GM21786 (cell line): ENCODE measurements around the gene GABRQ.
A peak's percentile ranks its signal among the peaks of the same experiment; 100 is the strongest.
"Not testable (repeated sequence)": the region's sequence is repeated elsewhere in the genome, so short reads cannot be mapped to it uniquely, and the experiment has no call there.

Experiments
- ATAC-seq: cut with Tn5 transposase; IDR thresholded peaks from one replicate; pipeline ENCODE4 v1.9.1; 2021; ENCODE audit not compliant: unreplicated experiment

Gene GABRQ

DNA sequence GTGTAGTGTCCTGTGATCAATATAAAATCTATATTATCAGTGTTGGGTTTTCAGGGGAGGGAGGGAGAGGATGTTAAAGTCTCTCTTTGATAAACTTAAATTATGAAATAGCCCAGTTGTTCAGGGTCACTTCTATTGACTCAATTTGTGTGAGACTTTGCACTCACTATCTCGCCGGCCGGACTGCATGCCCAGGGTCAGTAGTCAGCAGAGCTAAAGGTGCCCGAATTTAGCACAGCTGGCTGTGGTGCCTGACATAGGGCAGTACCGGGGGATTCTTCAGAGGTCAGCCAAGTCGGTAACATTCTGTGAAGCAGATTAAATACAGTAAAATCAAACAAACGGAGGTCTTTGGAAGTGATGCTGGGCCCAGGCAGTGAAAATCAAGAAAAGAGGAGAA, 19.2 kb downstream of the GABRQ start:
- ATAC-seq: no peak

DNA sequence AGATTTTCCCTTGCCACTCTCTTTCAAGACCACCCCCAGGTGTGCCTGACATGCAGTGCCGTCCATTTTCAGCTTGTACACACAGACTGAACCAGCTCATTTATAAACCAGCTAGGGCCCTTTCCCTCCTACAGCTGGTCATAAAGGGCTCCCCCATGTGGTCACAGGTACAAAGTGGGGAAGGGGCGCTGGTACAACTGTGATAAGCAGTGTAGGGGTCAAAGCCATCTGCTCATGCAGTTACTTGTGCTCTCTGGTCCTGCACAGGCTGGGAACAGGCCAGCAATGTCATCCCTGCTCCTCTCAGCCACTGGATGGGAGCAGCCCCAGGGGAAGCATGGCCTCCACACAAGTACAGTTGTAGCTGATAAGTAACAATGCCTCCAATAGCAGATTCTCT, 20.6 kb downstream of the GABRQ start:
- ATAC-seq: no peak

DNA sequence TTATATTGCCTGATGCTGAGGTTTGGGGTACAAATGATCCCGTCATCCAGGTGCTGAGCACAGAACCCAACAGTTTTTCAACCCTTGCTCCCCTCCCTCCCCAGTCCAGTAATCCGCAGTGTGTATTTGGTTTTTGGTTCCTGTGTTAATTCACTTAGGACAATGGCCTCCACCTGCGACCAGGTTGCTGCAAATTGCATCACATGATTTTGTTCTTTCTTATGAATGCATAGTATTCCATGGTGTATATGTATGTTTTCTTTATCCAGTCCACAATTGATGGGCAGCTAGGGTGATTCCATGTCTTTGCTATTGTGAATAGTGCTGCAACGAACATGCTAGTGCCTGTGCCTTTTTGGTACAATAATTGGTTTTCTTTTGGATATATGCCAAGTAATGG, 25.4 kb downstream of the GABRQ start:
- ATAC-seq: no peak

DNA sequence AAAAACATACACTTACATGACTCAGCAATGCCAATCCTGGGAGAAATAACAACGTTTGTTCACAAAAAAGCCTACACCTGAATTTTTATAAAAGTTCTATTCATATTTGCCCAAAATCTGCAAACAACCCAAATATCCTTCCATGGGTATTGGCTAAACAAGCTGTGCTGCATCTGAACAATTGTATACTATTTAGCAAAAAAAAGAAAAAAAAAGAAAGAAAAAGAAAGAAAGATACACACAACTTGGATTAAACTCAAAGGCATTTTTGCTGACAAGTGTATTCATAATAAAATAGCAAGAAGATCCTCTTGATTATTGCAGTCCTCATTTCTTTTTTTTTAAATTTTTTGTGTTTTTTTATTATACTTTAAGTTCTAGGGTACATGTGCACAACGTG, 36.4 kb downstream of the GABRQ start:
- no peak for ATAC-seq

DNA sequence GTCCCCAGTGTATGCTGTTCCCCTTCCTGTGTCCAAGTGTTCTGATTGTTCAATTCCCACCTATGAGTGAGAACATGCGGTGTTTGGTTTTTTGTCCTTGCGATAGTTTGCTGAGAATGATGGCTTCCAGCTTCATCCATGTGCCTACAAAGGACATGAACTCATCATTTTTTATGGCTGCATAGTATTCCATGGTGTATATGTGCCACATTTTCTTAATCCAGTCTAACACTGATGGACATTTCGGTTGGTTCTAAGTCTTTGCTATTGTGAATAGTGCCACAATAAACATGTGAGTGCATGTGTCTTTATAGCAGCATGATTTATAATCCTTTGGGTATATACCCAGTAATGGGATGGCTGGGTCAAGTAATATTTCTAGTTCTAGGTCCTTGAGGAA, 37.0 kb downstream of the GABRQ start:
- not testable (repeated sequence) for ATAC-seq

DNA sequence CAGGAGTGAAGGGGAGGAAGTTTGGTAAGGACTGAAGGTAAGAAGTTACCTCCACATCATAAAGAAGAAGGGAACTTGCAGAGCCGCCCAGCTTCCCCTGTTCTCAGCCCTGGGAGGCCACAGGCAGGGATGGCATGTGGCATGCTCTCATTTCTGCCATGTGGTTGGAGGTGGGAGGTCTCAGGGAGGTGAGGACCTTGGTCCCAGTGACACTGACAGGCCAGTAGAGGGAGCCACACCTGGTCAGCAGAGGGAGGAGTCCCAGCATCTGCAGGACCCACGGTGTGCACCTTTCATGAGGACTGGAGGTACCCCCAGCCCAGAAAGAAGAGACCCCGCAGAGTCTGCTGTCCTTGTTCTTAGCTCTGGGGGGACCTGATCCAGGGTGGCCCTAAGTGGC, 43.3 kb downstream of the GABRQ start:
- ATAC-seq: peak; percentile 83

DNA sequence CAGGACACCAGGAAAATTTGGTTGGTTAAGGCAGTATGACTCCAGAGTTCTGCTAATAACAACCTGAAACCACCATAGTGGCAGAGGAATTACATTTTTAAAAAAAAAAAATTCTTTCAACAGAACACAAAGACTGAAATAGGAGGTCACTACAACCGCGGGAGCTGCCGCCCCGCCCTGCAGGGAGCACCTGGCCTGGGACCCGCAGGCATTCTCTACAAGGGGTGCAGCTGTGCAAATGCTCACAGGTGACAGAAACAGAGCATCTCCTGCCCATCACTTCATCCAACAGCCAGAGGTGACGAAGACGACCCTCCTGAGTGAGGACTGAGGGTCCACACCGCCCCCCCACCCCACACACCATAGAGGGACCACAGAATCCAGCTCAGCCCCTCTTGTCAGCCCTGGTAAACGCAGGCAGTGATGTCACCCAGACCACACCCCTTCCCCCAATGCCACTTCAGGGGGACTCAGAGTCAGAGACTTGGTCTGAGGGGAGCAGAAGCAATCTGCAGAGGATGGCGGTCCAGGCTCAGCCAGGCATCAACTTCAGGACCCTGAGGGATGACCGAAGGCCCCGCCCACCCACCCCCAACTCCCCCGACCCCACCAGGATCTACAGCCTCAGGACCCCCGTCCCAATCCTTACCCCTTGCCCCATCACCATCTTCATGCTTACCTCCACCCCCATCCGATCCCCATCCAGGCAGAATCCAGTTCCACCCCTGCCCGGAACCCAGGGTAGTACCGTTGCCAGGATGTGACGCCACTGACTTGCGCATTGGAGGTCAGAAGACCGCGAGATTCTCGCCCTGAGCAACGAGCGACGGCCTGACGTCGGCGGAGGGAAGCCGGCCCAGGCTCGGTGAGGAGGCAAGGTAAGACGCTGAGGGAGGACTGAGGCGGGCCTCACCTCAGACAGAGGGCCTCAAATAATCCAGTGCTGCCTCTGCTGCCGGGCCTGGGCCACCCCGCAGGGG, 60.5 kb downstream of the GABRQ start, which contains the start of gene MAGEA3:
TSS of gene MAGEA3 (plus strand) at position 843 of the 980 bp plus-strand sequence. CDS start 2,039 bp downstream, outside the sequence.
- ATAC-seq: not testable (repeated sequence)

DNA sequence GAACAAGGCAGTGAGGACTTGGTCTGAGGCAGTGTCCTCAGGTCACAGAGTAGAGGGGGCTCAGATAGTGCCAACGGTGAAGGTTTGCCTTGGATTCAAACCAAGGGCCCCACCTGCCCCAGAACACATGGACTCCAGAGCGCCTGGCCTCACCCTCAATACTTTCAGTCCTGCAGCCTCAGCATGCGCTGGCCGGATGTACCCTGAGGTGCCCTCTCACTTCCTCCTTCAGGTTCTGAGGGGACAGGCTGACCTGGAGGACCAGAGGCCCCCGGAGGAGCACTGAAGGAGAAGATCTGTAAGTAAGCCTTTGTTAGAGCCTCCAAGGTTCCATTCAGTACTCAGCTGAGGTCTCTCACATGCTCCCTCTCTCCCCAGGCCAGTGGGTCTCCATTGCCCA, 62.7 kb downstream of the GABRQ start:
- ATAC-seq: not testable (repeated sequence)

DNA sequence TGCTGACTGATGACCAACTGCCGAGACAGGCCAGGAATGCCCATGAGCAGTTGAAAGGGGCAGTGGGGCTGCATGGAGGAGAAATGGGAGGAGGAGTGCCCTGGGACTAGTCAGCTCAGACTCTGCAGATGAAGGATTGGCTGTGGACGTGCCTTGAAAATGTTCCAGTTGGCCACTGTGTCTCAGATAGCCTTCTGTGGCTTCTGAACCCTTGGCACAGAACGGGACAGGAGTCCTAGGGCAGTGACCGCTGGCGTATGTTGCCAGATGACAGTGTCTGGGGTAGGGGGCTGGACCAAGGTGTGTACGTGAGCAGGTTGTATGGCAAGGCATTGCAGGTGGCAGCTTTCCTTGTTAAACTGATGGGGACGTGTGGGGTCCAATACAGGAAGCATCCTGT, 68.8 kb downstream of the GABRQ start:
- not testable (repeated sequence) for ATAC-seq
